H9 (cell line): Measurements from ENCODE around the gene PPP1R16B. TPM values are rescaled to one million over a fixed set of nuclear protein-coding genes. Genes with fewer than 3 reads are reported as not detected.

ENCODE experiments used
- DNase-seq: peaks from one replicate; pipeline ENCODE4 v3.0.0-alpha.2; 2017
- H2AFZ ChIP-seq: one replicate; pipeline ENCODE4 v1.6.1; 2013; ENCODE audit warnings: mild to moderate bottlenecking, low read length, control low read depth, moderate library complexity
- H2AK5ac ChIP-seq: 2 replicates; pipeline ENCODE4 v1.6.1; 2013; ENCODE audit warnings: low read length, control low read depth, mixed read lengths; ENCODE audit not compliant: insufficient read length
- H2BK120ac ChIP-seq: one replicate; pipeline ENCODE4 v1.6.1; 2013; ENCODE audit warnings: low read depth, mild to moderate bottlenecking, low read length, control low read depth, inconsistent platforms; ENCODE audit not compliant: poor library complexity, severe bottlenecking
- H2BK12ac ChIP-seq: 2 replicates; pipeline ENCODE4 v1.6.1; 2013; ENCODE audit warnings: low read length, control low read depth, mixed read lengths, low read depth; ENCODE audit not compliant: insufficient read length
- H2BK15ac ChIP-seq: 2 replicates; pipeline ENCODE4 v1.6.1; 2013; ENCODE audit warnings: low read depth, low read length, control low read depth
- H2BK20ac ChIP-seq: one replicate; pipeline ENCODE4 v1.6.1; 2013; ENCODE audit warnings: low read depth, mild to moderate bottlenecking, low read length, control low read depth, inconsistent platforms; ENCODE audit not compliant: poor library complexity, severe bottlenecking
- H2BK5ac ChIP-seq: 2 replicates; pipeline ENCODE4 v1.6.1; 2013; ENCODE audit warnings: low read length, control low read depth, mixed read lengths; ENCODE audit not compliant: insufficient read length
- H3K14ac ChIP-seq: 2 replicates; pipeline ENCODE4 v1.6.1; 2013; ENCODE audit warnings: low read length, control low read depth; ENCODE audit not compliant: insufficient read depth
- H3K18ac ChIP-seq: 2 replicates; pipeline ENCODE4 v1.6.1; 2013; ENCODE audit warnings: low read depth, mild to moderate bottlenecking, mixed read lengths, low read length, control low read depth; ENCODE audit not compliant: insufficient read length
- H3K23ac ChIP-seq: 2 replicates; pipeline ENCODE4 v1.6.1; 2013; ENCODE audit warnings: low read length, control low read depth, mixed read lengths, low read depth; ENCODE audit not compliant: insufficient read length
- H3K23me2 ChIP-seq: 2 replicates; pipeline ENCODE4 v1.6.1; 2013; ENCODE audit warnings: low read depth, mild to moderate bottlenecking, mixed read lengths, low read length, control low read depth; ENCODE audit not compliant: insufficient read length, poor library complexity, severe bottlenecking
- H3K27ac ChIP-seq: 2 replicates; pipeline ENCODE4 v1.5.1; 2013; ENCODE audit warnings: low read length, control low read depth, mixed read lengths, low read depth; ENCODE audit not compliant: insufficient read length
- H3K27me3 ChIP-seq: 2 replicates; pipeline ENCODE4 v1.6.1; 2013; ENCODE audit warnings: low read length, control low read depth, inconsistent platforms; ENCODE audit not compliant: insufficient read depth
- H3K4ac ChIP-seq: 2 replicates; pipeline ENCODE4 v1.6.1; 2013; ENCODE audit warnings: low read depth, mild to moderate bottlenecking, control low read depth, inconsistent platforms, low read length, moderate library complexity
- H3K4me1 ChIP-seq: 2 replicates; pipeline ENCODE4 v1.6.1; 2013; ENCODE audit warnings: low read length, control low read depth, inconsistent platforms; ENCODE audit not compliant: insufficient read depth
- H3K4me2 ChIP-seq: 2 replicates; pipeline ENCODE4 v1.6.1; 2013; ENCODE audit warnings: low read length, control low read depth, mixed read lengths; ENCODE audit not compliant: insufficient read length, insufficient read depth
- H3K56ac ChIP-seq: 2 replicates; pipeline ENCODE4 v1.6.1; 2013; ENCODE audit warnings: low read depth, mild to moderate bottlenecking, mixed read lengths, low read length, control low read depth; ENCODE audit not compliant: insufficient read length
- H3K79me1 ChIP-seq: 2 replicates; pipeline ENCODE4 v1.6.1; 2013; ENCODE audit warnings: low read depth, mild to moderate bottlenecking, moderate library complexity, low read length, control low read depth, inconsistent platforms; ENCODE audit not compliant: insufficient read depth, poor library complexity, severe bottlenecking
- H3K79me2 ChIP-seq: 2 replicates; pipeline ENCODE4 v1.6.1; 2013; ENCODE audit warnings: low read length, control low read depth, inconsistent platforms; ENCODE audit not compliant: insufficient read depth
- H3K9ac ChIP-seq: 2 replicates; pipeline ENCODE4 v1.6.1; 2013; ENCODE audit warnings: low read length, control low read depth, mixed read lengths; ENCODE audit not compliant: insufficient read length; ENCODE audit errors: extremely low read depth
- H3K9me3 ChIP-seq: one replicate; pipeline ENCODE4 v1.6.1; 2013; ENCODE audit warnings: low read depth, low read length, inconsistent platforms; ENCODE audit not compliant: control insufficient read depth
- H3T11ph ChIP-seq: one replicate; pipeline ENCODE4 v1.6.1; 2013; ENCODE audit warnings: mild to moderate bottlenecking, low read length, control low read depth, inconsistent platforms
- H4K20me1 ChIP-seq: one replicate; pipeline ENCODE4 v1.6.1; 2013; ENCODE audit not compliant: control insufficient read depth, insufficient read length, insufficient read depth
- H4K5ac ChIP-seq: 2 replicates; pipeline ENCODE4 v1.6.1; 2013; ENCODE audit warnings: low read depth, mild to moderate bottlenecking, mixed read lengths, low read length, control low read depth; ENCODE audit not compliant: insufficient read length
- H4K8ac ChIP-seq: replicated peaks from 2 replicates; pipeline ENCODE4 v1.6.1; 2013; ENCODE audit warnings: low read length, control low read depth, mixed read lengths, low read depth; ENCODE audit not compliant: insufficient read length
- H4K91ac ChIP-seq: 2 replicates; pipeline ENCODE4 v1.6.1; 2013; ENCODE audit warnings: low read depth, mild to moderate bottlenecking, moderate library complexity, mixed read lengths, low read length, control low read depth; ENCODE audit not compliant: insufficient read length
- H3K27ac Mint-ChIP-seq, 3 experiments: 2 replicates in 2 of 3; 3 replicates in 1 of 3; pipeline ENCODE4 v1.8.0; 2020 to 2021; ENCODE audit warnings: mixed read lengths in 3 of 3, mild to moderate bottlenecking in 1 of 3, moderate library complexity in 1 of 3
- H3K27me3 Mint-ChIP-seq: 2 replicates; pipeline ENCODE4 v1.8.0; 2021; ENCODE audit warnings: low read depth, mild to moderate bottlenecking, moderate library complexity, mixed read lengths
- H3K36me3 Mint-ChIP-seq, 3 experiments: 2 replicates in 2 of 3; 3 replicates in 1 of 3; pipeline ENCODE4 v1.8.0; 2020 to 2021; ENCODE audit warnings: low read depth in 3 of 3, mixed read lengths in 3 of 3; ENCODE audit not compliant: insufficient read depth in 1 of 3
- H3K4me1 Mint-ChIP-seq, 2 experiments: 2 replicates each; pipeline ENCODE4 v1.8.0; 2020; ENCODE audit warnings: mixed read lengths in 2 of 2
- H3K4me3 Mint-ChIP-seq, 2 experiments: 2 replicates in 1 of 2; 3 replicates in 1 of 2; pipeline ENCODE4 v1.8.0; 2020 to 2021; ENCODE audit warnings: mild to moderate bottlenecking in 2 of 2, mixed read lengths in 2 of 2, moderate library complexity in 1 of 2
- H3K9me3 Mint-ChIP-seq, 2 experiments: 2 replicates in 1 of 2; 3 replicates in 1 of 2; pipeline ENCODE4 v1.8.0; 2020; ENCODE audit warnings: mild to moderate bottlenecking in 2 of 2, mixed read lengths in 2 of 2, moderate library complexity in 1 of 2
- WGBS: extraction: QIAGEN DNeasy Blood & Tissue Kit; methylation state at CpG from one replicate; pipeline ENCODE4 v1.1.7; 2013; ENCODE audit warnings: missing lambda C conversion rate, low lambda C conversion rate, mixed read lengths; ENCODE audit not compliant: insufficient read length; ENCODE audit errors: extremely low coverage; 5-methylcytosine and 5-hydroxymethylcytosine counted together
- total RNA-seq: library from RNA; stranded (reverse); gene quantifications from 2 replicates; pipeline ENCODE4 v1.2.1, GENCODE V29; 2021
- TF ChIP-seq, protein P1 (sequence below): fragments of 200-600 bp; sonication (generic); conservative IDR thresholded peaks from 3 replicates; pipeline ENCODE4 v1.8.0; 2021; ENCODE audit warnings: antibody characterized with exemption, mild to moderate bottlenecking

PPP1R16B gene
- total RNA-seq, 1 experiment from 2014 or later: 8.2 TPM

DNA sequence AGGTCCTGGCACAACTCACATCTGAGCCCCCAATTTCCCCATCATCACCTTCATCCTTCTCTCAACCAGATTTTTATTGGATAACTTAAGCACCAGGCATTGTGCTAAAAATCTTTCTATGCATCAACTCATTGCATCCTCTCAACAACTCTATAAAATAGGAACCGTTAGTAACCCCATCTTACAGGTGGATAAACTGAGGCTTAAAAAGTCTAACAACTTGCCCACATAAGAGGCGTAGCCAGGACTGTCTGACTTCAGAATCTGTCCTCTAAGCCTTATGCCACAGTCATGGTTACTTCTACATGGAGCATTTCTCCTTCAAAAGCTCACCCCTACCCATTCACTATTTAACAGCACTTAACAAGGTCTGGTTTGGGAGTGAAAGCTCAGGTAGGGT, 51.1 kb downstream of the PPP1R16B start:
- no peaks in the 10 kb centered on the region for H3K27me3 Mint-ChIP-seq
- no peak overlapping the region for H2BK15ac ChIP-seq
- no CpG with 5 or more reads among the region's 2 CpGs for WGBS

More for the DNA sequence above, 51.1 kb downstream of the PPP1R16B start:
- H4K8ac ChIP-seq: no peak overlapping the region
- TF ChIP-seq, protein P1, sequence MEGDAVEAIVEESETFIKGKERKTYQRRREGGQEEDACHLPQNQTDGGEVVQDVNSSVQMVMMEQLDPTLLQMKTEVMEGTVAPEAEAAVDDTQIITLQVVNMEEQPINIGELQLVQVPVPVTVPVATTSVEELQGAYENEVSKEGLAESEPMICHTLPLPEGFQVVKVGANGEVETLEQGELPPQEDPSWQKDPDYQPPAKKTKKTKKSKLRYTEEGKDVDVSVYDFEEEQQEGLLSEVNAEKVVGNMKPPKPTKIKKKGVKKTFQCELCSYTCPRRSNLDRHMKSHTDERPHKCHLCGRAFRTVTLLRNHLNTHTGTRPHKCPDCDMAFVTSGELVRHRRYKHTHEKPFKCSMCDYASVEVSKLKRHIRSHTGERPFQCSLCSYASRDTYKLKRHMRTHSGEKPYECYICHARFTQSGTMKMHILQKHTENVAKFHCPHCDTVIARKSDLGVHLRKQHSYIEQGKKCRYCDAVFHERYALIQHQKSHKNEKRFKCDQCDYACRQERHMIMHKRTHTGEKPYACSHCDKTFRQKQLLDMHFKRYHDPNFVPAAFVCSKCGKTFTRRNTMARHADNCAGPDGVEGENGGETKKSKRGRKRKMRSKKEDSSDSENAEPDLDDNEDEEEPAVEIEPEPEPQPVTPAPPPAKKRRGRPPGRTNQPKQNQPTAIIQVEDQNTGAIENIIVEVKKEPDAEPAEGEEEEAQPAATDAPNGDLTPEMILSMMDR: no peak
- no peak overlapping the region for H4K5ac ChIP-seq
- H2BK20ac ChIP-seq: no peak overlapping the region
- Mint-ChIP-seq H3K9me3 (no peaks in the 10 kb centered on the region; a peak in 1 of 5 replicates), H3K27ac (no peak overlapping the region), H3K4me1 (peaks cover 11 to 20% of the 10 kb centered on the region in 2 experiments), H3K36me3 (no peaks in the 10 kb centered on the region; a peak in 2 of 7 replicates), H3K4me3 (no peak overlapping the region)
- H2BK120ac ChIP-seq: no peak overlapping the region
- no peak overlapping the region for H4K91ac ChIP-seq
- H3K27me3 ChIP-seq: no peaks in the 10 kb centered on the region
- no peak overlapping the region for H3K23ac ChIP-seq
- H3K79me2 ChIP-seq: no peaks in the 10 kb centered on the region
- no peak overlapping the region for H2BK12ac ChIP-seq
- H3T11ph ChIP-seq: no peak overlapping the region
- no peak overlapping the region for H3K4ac ChIP-seq
- no peaks in the 10 kb centered on the region for H3K23me2 ChIP-seq
- no peak overlapping the region for H3K18ac ChIP-seq
- H3K79me1 ChIP-seq: no peaks in the 10 kb centered on the region
- H3K27ac ChIP-seq: no peak overlapping the region
- no peak overlapping the region for H3K56ac ChIP-seq
- H3K14ac ChIP-seq: no peak overlapping the region
- no peak overlapping the region for H2AFZ ChIP-seq
- H3K4me1 ChIP-seq: no peaks in the 10 kb centered on the region
- H2BK5ac ChIP-seq: no peak overlapping the region
- no peaks in the 10 kb centered on the region for H4K20me1 ChIP-seq
- no peak for DNase-seq
- H3K4me2 ChIP-seq: no peak overlapping the region
- no peaks in the 10 kb centered on the region for H3K9me3 ChIP-seq
- no peak overlapping the region for H2AK5ac ChIP-seq
- no peak overlapping the region for H3K9ac ChIP-seq
